ENCODE results near the gene TULP3.

DNA sequence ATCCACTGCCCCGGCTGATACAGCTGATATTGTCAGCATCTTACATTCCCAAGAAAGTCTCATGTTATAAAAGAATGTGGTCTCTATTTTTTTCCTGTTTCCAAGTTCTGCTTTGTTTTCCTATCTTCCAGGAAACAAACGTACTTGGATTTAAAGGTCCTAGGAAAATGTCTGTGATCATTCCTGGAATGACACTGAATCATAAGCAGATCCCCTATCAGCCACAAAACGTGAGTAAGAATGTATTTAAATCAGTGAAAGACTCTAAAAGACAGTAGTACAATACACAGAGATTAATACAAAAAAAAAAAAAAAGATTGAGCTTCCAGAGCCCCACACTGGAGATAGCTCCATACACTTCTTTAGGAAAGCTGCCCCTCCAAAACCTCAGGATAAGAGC, 46.8 kb downstream of the TULP3 start:
- TF ChIP-seq POLR2A (IDR thresholded peaks at IDR 0.05) (no peak), POLR2AphosphoS5 (IDR thresholded peaks at IDR 0.05) (no peak)
- TF ChIP-seq, protein P1, sequence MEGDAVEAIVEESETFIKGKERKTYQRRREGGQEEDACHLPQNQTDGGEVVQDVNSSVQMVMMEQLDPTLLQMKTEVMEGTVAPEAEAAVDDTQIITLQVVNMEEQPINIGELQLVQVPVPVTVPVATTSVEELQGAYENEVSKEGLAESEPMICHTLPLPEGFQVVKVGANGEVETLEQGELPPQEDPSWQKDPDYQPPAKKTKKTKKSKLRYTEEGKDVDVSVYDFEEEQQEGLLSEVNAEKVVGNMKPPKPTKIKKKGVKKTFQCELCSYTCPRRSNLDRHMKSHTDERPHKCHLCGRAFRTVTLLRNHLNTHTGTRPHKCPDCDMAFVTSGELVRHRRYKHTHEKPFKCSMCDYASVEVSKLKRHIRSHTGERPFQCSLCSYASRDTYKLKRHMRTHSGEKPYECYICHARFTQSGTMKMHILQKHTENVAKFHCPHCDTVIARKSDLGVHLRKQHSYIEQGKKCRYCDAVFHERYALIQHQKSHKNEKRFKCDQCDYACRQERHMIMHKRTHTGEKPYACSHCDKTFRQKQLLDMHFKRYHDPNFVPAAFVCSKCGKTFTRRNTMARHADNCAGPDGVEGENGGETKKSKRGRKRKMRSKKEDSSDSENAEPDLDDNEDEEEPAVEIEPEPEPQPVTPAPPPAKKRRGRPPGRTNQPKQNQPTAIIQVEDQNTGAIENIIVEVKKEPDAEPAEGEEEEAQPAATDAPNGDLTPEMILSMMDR (IDR thresholded peaks at IDR 0.05) = no peak
